SK-N-SH (cell line): ENCODE results near the gene SLC26A1. TPM values are rescaled to one million over a fixed set of nuclear protein-coding genes. Genes with fewer than 3 reads are reported as not detected.

Experiments
- CTCF ChIA-PET: fragments of 300-600, 350-600 bp; formaldehyde crosslinking; extraction: SDS; loops from one replicate; lab custom pipeline; 2021; lab: Yijun Ruan, JAX
- POLR2A ChIA-PET: fragments of 350-600 bp; sonication (Branson Sonifier 250); formaldehyde crosslinking; extraction: SDS; loops from one replicate; lab custom pipeline; 2020; ENCODE audit warnings: antibody characterized with exemption, inconsistent platforms; lab: Yijun Ruan, JAX
- DNase-seq: peaks from one replicate; pipeline ENCODE4 v3.0.0; 2012
- H2AFZ ChIP-seq: fragments of 200-600 bp; sonication (generic); 2 replicates; pipeline ENCODE4 v1.8.1; 2016; ENCODE audit warnings: antibody characterized with exemption, mild to moderate bottlenecking, low read depth
- H3F3A ChIP-seq: fragments of 200-600 bp; sonication (generic); replicated peaks from 2 replicates; pipeline ENCODE3; 2016; ENCODE audit warnings: antibody characterized with exemption, mild to moderate bottlenecking; ENCODE audit not compliant: insufficient read depth
- H3K27ac ChIP-seq, 2 experiments: fragments of 200-500 bp in 1 of 2; fragments of 200-600 bp in 1 of 2; sonication (Bioruptor generic) in 1 of 2; sonication (generic), shearing (Covaris generic) in 1 of 2; 2 replicates each; pipeline versions ENCODE4 v1.5.1 to v1.6.1; 2014 to 2016; ENCODE audit warnings: low read depth in 2 of 2, inconsistent platforms in 1 of 2, low read length in 1 of 2, mild to moderate bottlenecking in 1 of 2, mixed read lengths in 1 of 2
- H3K27me3 ChIP-seq: fragments of 200-600 bp; sonication (generic), shearing (Covaris generic); 2 replicates; pipeline ENCODE4 v1.6.1; 2016; ENCODE audit warnings: mixed run types; ENCODE audit not compliant: insufficient read depth
- H3K36me3 ChIP-seq, 2 experiments: fragments of 200-500 bp in 1 of 2; fragments of 200-600 bp in 1 of 2; sonication (Bioruptor generic) in 1 of 2; sonication (generic) in 1 of 2; replicated peaks in 1 of 2; 2 replicates each; pipeline versions ENCODE3 to v1.5.1; 2014 to 2016; ENCODE audit warnings: low read length in 1 of 2, mild to moderate bottlenecking in 1 of 2; ENCODE audit not compliant: insufficient read depth in 2 of 2, control insufficient read depth in 1 of 2
- H3K4me1 ChIP-seq, 2 experiments: fragments of 200-500 bp in 1 of 2; fragments of 200-600 bp in 1 of 2; sonication (Bioruptor generic) in 1 of 2; sonication (generic), shearing (Covaris generic) in 1 of 2; 2 replicates each; pipeline versions ENCODE4 v1.5.1 to v1.6.1; 2014 to 2016; ENCODE audit warnings: low read depth in 1 of 2, low read length in 1 of 2, mixed run types in 1 of 2; ENCODE audit not compliant: insufficient read depth in 2 of 2, control insufficient read depth in 1 of 2
- H3K4me2 ChIP-seq: fragments of 200-600 bp; sonication (generic), shearing (Covaris generic); 2 replicates; pipeline ENCODE4 v1.6.1; 2017; ENCODE audit warnings: mixed run types
- H3K4me3 ChIP-seq, 2 experiments: fragments of 200-500 bp in 1 of 2; fragments of 200-600 bp in 1 of 2; sonication (Bioruptor generic) in 1 of 2; sonication (generic), shearing (Covaris generic) in 1 of 2; 2 replicates each; pipeline versions ENCODE4 v1.5.1 to v1.8.1; 2014 to 2016; ENCODE audit warnings: low read depth in 2 of 2, inconsistent platforms in 1 of 2, low read length in 1 of 2, mild to moderate bottlenecking in 1 of 2, mixed read lengths in 1 of 2, moderate library complexity in 1 of 2
- H3K79me2 ChIP-seq: fragments of 200-600 bp; sonication (generic); 2 replicates; pipeline ENCODE4 v1.8.1; 2017; ENCODE audit warnings: mild to moderate bottlenecking; ENCODE audit not compliant: insufficient read depth
- H3K9ac ChIP-seq: fragments of 200-600 bp; sonication (generic); 2 replicates; pipeline ENCODE4 v1.6.1; 2017; ENCODE audit warnings: mixed run types
- H3K9me2 ChIP-seq: fragments of 200-600 bp; sonication (generic); 2 replicates; pipeline ENCODE4 v1.6.1; 2017; ENCODE audit warnings: mixed run types
- H3K9me3 ChIP-seq: fragments of 200-600 bp; sonication (generic); 2 replicates; pipeline ENCODE4 v1.6.1; 2017; ENCODE audit warnings: mixed run types, mild to moderate bottlenecking, moderate library complexity
- H4K20me1 ChIP-seq: fragments of 200-600 bp; sonication (generic); 2 replicates; pipeline ENCODE4 v1.6.1; 2017; ENCODE audit warnings: mild to moderate bottlenecking, mixed run types; ENCODE audit not compliant: insufficient read depth
- CHD2 ChIP-seq: fragments of 150-350 bp; IDR thresholded peaks from 2 replicates; pipeline ENCODE4 v1.6.1; 2018; ENCODE audit warnings: low read length; ENCODE audit not compliant: partially characterized antibody
- EP300 ChIP-seq, 2 experiments: IDR thresholded peaks; 2 replicates each; pipeline versions ENCODE4 v1.4.0 to v1.6.1; 2012; ENCODE audit warnings: borderline replicate concordance in 1 of 2, low read depth in 1 of 2, low read length in 1 of 2
- FOSL2 ChIP-seq: IDR thresholded peaks from 2 replicates; pipeline ENCODE4 v1.4.0; 2012; ENCODE audit warnings: low read depth, mild to moderate bottlenecking, moderate library complexity, borderline replicate concordance
- FOXM1 ChIP-seq: IDR thresholded peaks from 2 replicates; pipeline ENCODE4 v1.4.0; 2012; ENCODE audit warnings: low read depth, mild to moderate bottlenecking
- MEF2A ChIP-seq: IDR thresholded peaks from 2 replicates; pipeline ENCODE4 v1.4.0; 2012; ENCODE audit warnings: low read depth, borderline replicate concordance
- NFIC ChIP-seq: IDR thresholded peaks from 2 replicates; pipeline ENCODE4 v1.4.0; 2012; ENCODE audit warnings: borderline replicate concordance
- NRF1 ChIP-seq: IDR thresholded peaks from 2 replicates; pipeline ENCODE4 v1.6.1; 2012; ENCODE audit warnings: low read depth, mild to moderate bottlenecking, low read length
- RFX5 ChIP-seq: IDR thresholded peaks from 2 replicates; pipeline ENCODE4 v1.6.1; 2012; ENCODE audit warnings: mild to moderate bottlenecking, improper control_type of control experiment, low read length
- RXRA ChIP-seq: IDR thresholded peaks from 2 replicates; pipeline ENCODE4 v1.4.0; 2012; ENCODE audit warnings: low read depth, mild to moderate bottlenecking, borderline replicate concordance
- SIN3A ChIP-seq: IDR thresholded peaks from 2 replicates; pipeline ENCODE4 v1.6.1; 2012; ENCODE audit warnings: low read depth, mild to moderate bottlenecking, low read length, moderate library complexity, borderline replicate concordance
- SMC3 ChIP-seq: IDR thresholded peaks from 2 replicates; pipeline ENCODE4 v1.6.1; 2012; ENCODE audit warnings: low read depth, low read length, improper control_type of control experiment
- TEAD4 ChIP-seq: IDR thresholded peaks from 2 replicates; pipeline ENCODE4 v1.4.0; 2012; ENCODE audit warnings: mild to moderate bottlenecking, borderline replicate concordance; ENCODE audit not compliant: insufficient read depth
- YY1 ChIP-seq: IDR thresholded peaks from 2 replicates; pipeline ENCODE4 v1.4.0; 2012; ENCODE audit warnings: low read depth, mild to moderate bottlenecking
- WGBS: methylation state at CpG from one replicate; pipeline ENCODE4 v1.1.6; 2017; ENCODE audit warnings: low lambda C conversion rate; 5-methylcytosine and 5-hydroxymethylcytosine counted together
- polyA plus RNA-seq, 3 experiments: library from polyadenylated mRNA; depleted of rRNA; stranded (reverse); fragments of >200 nt; gene quantifications; 2 replicates each; pipeline ENCODE4 v1.2.3, GENCODE V29; 2012
- TF ChIP-seq, protein P1 (sequence below): IDR thresholded peaks from 2 replicates; pipeline ENCODE4 v1.4.0; 2012; ENCODE audit warnings: low read depth, borderline replicate concordance
- TF ChIP-seq, protein P2 (sequence below): fragments of 150-350 bp; IDR thresholded peaks from 2 replicates; pipeline ENCODE4 v1.6.1; 2017; ENCODE audit warnings: antibody characterized with exemption, low read length, low read depth, borderline replicate concordance

The SLC26A1 gene
- polyA plus RNA-seq, 1 of the 3 experiments (the other 2 are of a cell fraction) = 0.05 TPM

DNA sequence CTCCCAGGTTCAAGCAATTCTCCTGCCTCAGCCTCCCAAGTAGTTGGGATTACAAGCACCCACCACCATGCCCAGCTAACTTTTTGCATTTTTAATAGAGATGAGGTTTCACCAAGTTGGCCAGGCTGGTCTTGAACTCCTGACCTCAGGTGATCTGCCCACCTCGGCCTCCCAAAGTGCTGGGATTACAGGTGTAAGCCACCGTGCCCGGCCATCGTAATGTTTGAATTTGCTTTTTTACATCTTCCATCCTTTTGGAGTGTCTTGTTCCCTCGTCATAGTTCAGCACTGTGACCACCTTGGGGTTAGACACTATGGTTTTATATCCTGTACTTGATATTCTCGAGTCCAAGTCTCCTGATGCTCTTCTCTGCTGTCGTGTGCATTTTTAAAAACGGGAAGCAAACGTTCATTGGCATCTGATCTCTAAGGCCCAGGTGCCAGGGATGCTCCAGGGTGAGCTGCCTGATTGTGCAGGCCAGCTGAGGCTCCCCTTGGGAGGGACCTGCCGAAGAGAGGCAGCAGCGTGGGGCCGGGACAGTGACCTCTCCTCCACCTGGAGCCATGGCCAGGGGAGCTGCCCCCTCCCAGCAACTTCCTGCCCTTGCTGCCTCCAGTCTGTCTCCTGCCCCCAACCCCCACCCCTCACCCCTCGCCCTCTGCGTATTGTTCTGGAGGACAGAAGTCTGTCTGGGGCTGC is 36.5 kb downstream of the SLC26A1 start (continued):
- TF ChIP-seq SMC3 (no peak), NRF1 (no peak), CHD2 (no peak), RXRA (no peak)

DNA sequence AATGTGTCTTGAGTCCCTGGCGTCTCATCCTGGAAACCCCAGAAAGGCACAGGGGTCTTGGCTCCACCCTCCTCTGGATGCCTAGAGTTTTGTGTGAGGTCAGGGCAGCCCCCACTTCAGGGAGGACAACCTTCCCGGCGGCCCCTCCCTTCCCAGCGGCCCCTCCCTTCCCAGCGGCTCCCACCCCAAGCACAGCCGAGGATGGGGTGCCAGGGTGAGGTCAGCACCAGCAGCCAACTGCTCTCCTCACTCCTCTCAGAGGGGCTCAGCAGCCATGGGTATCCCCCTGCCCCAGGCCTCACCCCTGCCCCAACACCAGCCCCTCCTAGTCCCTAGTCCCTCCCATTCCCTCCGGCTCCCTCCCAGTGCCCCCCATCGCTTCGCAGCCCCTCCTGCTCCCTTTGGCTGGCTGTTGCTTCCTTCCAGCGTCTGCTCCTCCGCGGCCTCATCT is 37.2 kb downstream of the SLC26A1 start:
- Histone ChIP-seq H4K20me1 (no peaks in the 10 kb centered on the region), H3F3A (no peaks in the 10 kb centered on the region), H3K27ac (no peak overlapping the region), H3K9ac (no peak overlapping the region), H3K36me3 (peaks cover 0 to 23% of the 10 kb centered on the region in 2 experiments), H3K4me3 (no peak overlapping the region), H2AFZ (no peak overlapping the region), H3K9me2 (no peaks in the 10 kb centered on the region), H3K27me3 (no peaks in the 10 kb centered on the region), H3K4me2 (no peak overlapping the region), H3K79me2 (no peaks in the 10 kb centered on the region), H3K4me1 (no peaks in the 10 kb centered on the region), H3K9me3 (no peaks in the 10 kb centered on the region)
- ChIA-PET POLR2A (no interaction called here), CTCF (no interaction called here)
- TF ChIP-seq NFIC = no peak
- no peak for TF ChIP-seq YY1
- TF ChIP-seq FOSL2 = no peak
- no peak for TF ChIP-seq RXRA
- DNase-seq = peak; percentile 29
- WGBS = 87% methylated on average over 9 of the region's 12 CpGs

DNA sequence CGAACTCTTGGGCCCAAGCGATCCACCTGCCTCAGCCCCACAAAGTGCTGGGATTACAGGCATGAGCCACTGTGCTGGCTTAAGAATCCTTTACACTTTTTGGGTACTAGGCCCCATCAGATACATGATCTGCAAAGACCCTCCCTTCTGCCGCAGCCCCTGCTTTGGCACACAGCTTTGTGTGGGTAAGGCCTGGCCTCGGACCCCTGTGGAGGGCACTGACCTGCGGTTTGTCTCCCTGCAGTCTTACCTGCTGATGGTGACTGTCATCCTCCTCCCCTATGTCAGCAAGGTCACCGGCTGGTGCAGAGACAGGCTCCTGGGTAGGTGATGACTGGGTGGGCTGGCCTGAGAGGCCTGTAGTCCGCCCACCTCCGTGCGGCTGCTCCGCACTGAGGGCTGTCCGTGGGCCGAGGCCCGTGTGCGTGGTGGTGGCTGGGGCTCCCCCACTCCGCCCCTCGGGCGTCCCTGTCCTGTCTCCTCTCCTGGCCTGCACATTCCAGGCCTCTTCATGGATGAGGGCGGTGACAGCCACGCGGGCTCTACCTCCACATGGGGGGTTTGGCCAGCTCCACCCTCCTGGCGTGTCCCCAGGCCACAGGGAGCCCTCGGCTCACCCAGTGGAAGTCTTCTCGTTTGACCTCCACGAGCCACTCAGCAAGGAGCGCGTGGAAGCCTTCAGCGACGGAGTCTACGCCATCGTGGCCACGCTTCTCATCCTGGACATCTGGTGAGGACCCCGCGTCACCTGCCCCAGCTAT is 37.9 kb downstream of the SLC26A1 start:
- Histone ChIP-seq H3K27ac (no peak overlapping the region), H3K36me3 (peaks cover 0 to 22% of the 10 kb centered on the region in 2 experiments), H3K4me1 (no peaks in the 10 kb centered on the region), H3K9ac (no peak overlapping the region), H3K4me3 (no peak overlapping the region), H3K27me3 (no peaks in the 10 kb centered on the region), H2AFZ (no peak overlapping the region), H4K20me1 (no peaks in the 10 kb centered on the region), H3K9me3 (no peaks in the 10 kb centered on the region), H3F3A (no peaks in the 10 kb centered on the region), H3K79me2 (no peaks in the 10 kb centered on the region), H3K9me2 (no peaks in the 10 kb centered on the region), H3K4me2 (no peak overlapping the region)
- POLR2A ChIA-PET = no interaction called here
- peak; percentile 15 for DNase-seq
- TF ChIP-seq RFX5 = no peak
- TF ChIP-seq MEF2A = no peak
- no peak for TF ChIP-seq NRF1
- TF ChIP-seq, protein P1, sequence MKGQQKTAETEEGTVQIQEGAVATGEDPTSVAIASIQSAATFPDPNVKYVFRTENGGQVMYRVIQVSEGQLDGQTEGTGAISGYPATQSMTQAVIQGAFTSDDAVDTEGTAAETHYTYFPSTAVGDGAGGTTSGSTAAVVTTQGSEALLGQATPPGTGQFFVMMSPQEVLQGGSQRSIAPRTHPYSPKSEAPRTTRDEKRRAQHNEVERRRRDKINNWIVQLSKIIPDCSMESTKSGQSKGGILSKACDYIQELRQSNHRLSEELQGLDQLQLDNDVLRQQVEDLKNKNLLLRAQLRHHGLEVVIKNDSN = no peak
- TF ChIP-seq FOSL2 = no peak
- TF ChIP-seq EP300 (IDR thresholded peaks at IDR 0.05; ENCODE audit: borderline replicate concordance in 1 of 2, low read depth in 1 of 2, low read length in 1 of 2) = no peak
- TF ChIP-seq FOXM1 = no peak
- no peak for TF ChIP-seq SIN3A
- no peak for TF ChIP-seq NFIC
- TF ChIP-seq, protein P2, sequence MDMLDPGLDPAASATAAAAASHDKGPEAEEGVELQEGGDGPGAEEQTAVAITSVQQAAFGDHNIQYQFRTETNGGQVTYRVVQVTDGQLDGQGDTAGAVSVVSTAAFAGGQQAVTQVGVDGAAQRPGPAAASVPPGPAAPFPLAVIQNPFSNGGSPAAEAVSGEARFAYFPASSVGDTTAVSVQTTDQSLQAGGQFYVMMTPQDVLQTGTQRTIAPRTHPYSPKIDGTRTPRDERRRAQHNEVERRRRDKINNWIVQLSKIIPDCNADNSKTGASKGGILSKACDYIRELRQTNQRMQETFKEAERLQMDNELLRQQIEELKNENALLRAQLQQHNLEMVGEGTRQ = no peak
- no peak for TF ChIP-seq SMC3
- no peak for TF ChIP-seq TEAD4
- WGBS = 96% methylated on average over 13 of the region's 33 CpGs
- CTCF ChIA-PET = no interaction called here
